LNCAP (cell line): ENCODE measurements around the gene PIR.

Experiments
- CTCF ChIP-seq: fragments of 450-650 bp; IDR thresholded peaks from 2 replicates; pipeline ENCODE4 v1.5.1; 2017; ENCODE audit warnings: mild to moderate bottlenecking

The PIR gene

GRCh38 chrX:15465896-15466651 is 27.1 kb downstream of the PIR start:
- no peak; the same call in 1 of the 2 replicates for TF ChIP-seq CTCF

GRCh38 chrX:15465347-15465746 is 27.8 kb downstream of the PIR start:
- TF ChIP-seq CTCF: no peak

GRCh38 chrX:15464704-15465103 is 28.4 kb downstream of the PIR start:
- no peak for TF ChIP-seq CTCF

GRCh38 chrX:15451913-15452312 is 41.2 kb downstream of the PIR start:
- no peak for TF ChIP-seq CTCF

GRCh38 chrX:15448010-15448639 is 45.0 kb downstream of the PIR start:
- TF ChIP-seq CTCF: no peak

- no peak for TF ChIP-seq CTCF
Observed at GRCh38 chrX:15441464-15441863, 51.7 kb downstream of the PIR start.

- no peak for TF ChIP-seq CTCF
Observed at GRCh38 chrX:15438332-15438731, 54.8 kb downstream of the PIR start.
